SK-N-SH treated with all-trans-retinoic acid at 6 μM for 48 hours (cell line): ENCODE data around the gene LCE2A.

Source experiments
- ATAC-seq: fragments of 200-7000 bp; cut with Tn5 transposase; 3 replicates; pipeline ENCODE4 v1.9.1; 2020; ENCODE audit warnings: mild to moderate bottlenecking, moderate library complexity
- ARNTL ChIP-seq: fragments of 450-650 bp; formaldehyde crosslinking; IDR thresholded peaks from 2 replicates; pipeline ENCODE4 v1.5.0; 2020; ENCODE audit warnings: low read depth, mild to moderate bottlenecking, moderate library complexity, borderline replicate concordance
- BACH2 ChIP-seq: fragments of 250-450 bp; sonication (Bioruptor Pico); IDR thresholded peaks from 2 replicates; pipeline ENCODE4 v1.9.0; 2021; ENCODE audit warnings: mild to moderate bottlenecking, borderline replicate concordance
- CSDC2 ChIP-seq: fragments of 250-450 bp; sonication (Bioruptor Pico); IDR thresholded peaks from 2 replicates; pipeline ENCODE4 v1.5.0; 2020; ENCODE audit warnings: mild to moderate bottlenecking, moderate library complexity
- ESRRG ChIP-seq: fragments of 250-450 bp; sonication (Bioruptor Pico); IDR thresholded peaks from 2 replicates; pipeline ENCODE4 v1.6.1; 2021; ENCODE audit warnings: mild to moderate bottlenecking
- GLIS3 ChIP-seq: fragments of 250-450 bp; sonication (Bioruptor Pico); IDR thresholded peaks from 2 replicates; pipeline ENCODE4 v1.5.0; 2020; ENCODE audit warnings: mild to moderate bottlenecking, moderate library complexity
- ISL1 ChIP-seq: fragments of 250-450 bp; sonication (Bioruptor Pico); IDR thresholded peaks from 2 replicates; pipeline ENCODE4 v2.1.2; 2022; ENCODE audit warnings: mild to moderate bottlenecking, moderate library complexity
- OSR1 ChIP-seq: fragments of 250-450 bp; sonication (Bioruptor Pico); IDR thresholded peaks from 2 replicates; pipeline ENCODE4 v1.8.0; 2022; ENCODE audit warnings: moderate library complexity, mild to moderate bottlenecking, inconsistent platforms
- POU6F1 ChIP-seq: fragments of 250-450 bp; sonication (Bioruptor Pico); IDR thresholded peaks from 2 replicates; pipeline ENCODE4 v1.8.0; 2021; ENCODE audit warnings: low read depth, mild to moderate bottlenecking, moderate library complexity, borderline replicate concordance
- PPARA ChIP-seq: fragments of 250-450 bp; sonication (Bioruptor Pico); IDR thresholded peaks from 2 replicates; pipeline ENCODE4 v1.5.0; 2020; ENCODE audit warnings: mild to moderate bottlenecking, borderline replicate concordance
- RARB ChIP-seq: fragments of 250-450 bp; sonication (Bioruptor Pico); IDR thresholded peaks from 2 replicates; pipeline ENCODE4 v1.8.0; 2021; ENCODE audit warnings: mild to moderate bottlenecking, moderate library complexity
- SNAI2 ChIP-seq: fragments of 250-450 bp; sonication (Bioruptor Pico); IDR thresholded peaks from 2 replicates; pipeline ENCODE4 v1.5.0; 2020; ENCODE audit warnings: mild to moderate bottlenecking, moderate library complexity
- TCF4 ChIP-seq: fragments of 250-450 bp; sonication (Bioruptor Pico); IDR thresholded peaks from 2 replicates; pipeline ENCODE4 v1.8.0; 2021; ENCODE audit warnings: mild to moderate bottlenecking, moderate library complexity, borderline replicate concordance
- TOX ChIP-seq: fragments of 250-450 bp; sonication (Bioruptor Pico); IDR thresholded peaks from 2 replicates; pipeline ENCODE4 v1.8.0; 2021; ENCODE audit warnings: mild to moderate bottlenecking, moderate library complexity, borderline replicate concordance
- TSHZ2 ChIP-seq: fragments of 250-450 bp; sonication (Bioruptor Pico); IDR thresholded peaks from 2 replicates; pipeline ENCODE4 v1.5.0; 2020; ENCODE audit warnings: mild to moderate bottlenecking, moderate library complexity
- ZFP3 ChIP-seq: fragments of 250-450 bp; sonication (Bioruptor Pico); IDR thresholded peaks from 2 replicates; pipeline ENCODE4 v1.5.0; 2020; ENCODE audit warnings: mild to moderate bottlenecking, moderate library complexity
- ZFP30 ChIP-seq: fragments of 450-650 bp; formaldehyde crosslinking; IDR thresholded peaks from 2 replicates; pipeline ENCODE4 v1.5.0; 2022; ENCODE audit warnings: mild to moderate bottlenecking, moderate library complexity
- ZNF565 ChIP-seq: fragments of 450-650 bp; formaldehyde crosslinking; conservative IDR thresholded peaks from 2 replicates; pipeline ENCODE4 v1.5.0; 2020; ENCODE audit warnings: low read depth, mild to moderate bottlenecking, moderate library complexity
- ZNF70 ChIP-seq: fragments of 450-650 bp; formaldehyde crosslinking; IDR thresholded peaks from 2 replicates; pipeline ENCODE4 v1.5.0; 2020; ENCODE audit warnings: mild to moderate bottlenecking, moderate library complexity
- ZNF8 ChIP-seq: fragments of 450-650 bp; formaldehyde crosslinking; IDR thresholded peaks from 2 replicates; pipeline ENCODE4 v1.5.0; 2020; ENCODE audit warnings: mild to moderate bottlenecking, moderate library complexity
- TF ChIP-seq, protein P1 (sequence below): fragments of 250-450 bp; sonication (Bioruptor Pico); IDR thresholded peaks from 2 replicates; pipeline ENCODE4 v1.8.0; 2020; ENCODE audit warnings: mild to moderate bottlenecking, moderate library complexity, borderline replicate concordance
- TF ChIP-seq, protein P2 (sequence below): fragments of 250-450 bp; sonication (Bioruptor Pico); IDR thresholded peaks from 2 replicates; pipeline ENCODE4 v1.5.1; 2021; ENCODE audit warnings: mild to moderate bottlenecking, moderate library complexity

The LCE2A gene

GRCh38 chr1:152741656-152742055, 43.5 kb downstream of the LCE2A start:
- ATAC-seq = no peak
- TF ChIP-seq, protein P1, sequence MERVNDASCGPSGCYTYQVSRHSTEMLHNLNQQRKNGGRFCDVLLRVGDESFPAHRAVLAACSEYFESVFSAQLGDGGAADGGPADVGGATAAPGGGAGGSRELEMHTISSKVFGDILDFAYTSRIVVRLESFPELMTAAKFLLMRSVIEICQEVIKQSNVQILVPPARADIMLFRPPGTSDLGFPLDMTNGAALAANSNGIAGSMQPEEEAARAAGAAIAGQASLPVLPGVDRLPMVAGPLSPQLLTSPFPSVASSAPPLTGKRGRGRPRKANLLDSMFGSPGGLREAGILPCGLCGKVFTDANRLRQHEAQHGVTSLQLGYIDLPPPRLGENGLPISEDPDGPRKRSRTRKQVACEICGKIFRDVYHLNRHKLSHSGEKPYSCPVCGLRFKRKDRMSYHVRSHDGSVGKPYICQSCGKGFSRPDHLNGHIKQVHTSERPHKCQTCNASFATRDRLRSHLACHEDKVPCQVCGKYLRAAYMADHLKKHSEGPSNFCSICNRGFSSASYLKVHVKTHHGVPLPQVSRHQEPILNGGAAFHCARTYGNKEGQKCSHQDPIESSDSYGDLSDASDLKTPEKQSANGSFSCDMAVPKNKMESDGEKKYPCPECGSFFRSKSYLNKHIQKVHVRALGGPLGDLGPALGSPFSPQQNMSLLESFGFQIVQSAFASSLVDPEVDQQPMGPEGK (CRISPR knock-in tag) = no peak
- TF ChIP-seq RARB (CRISPR knock-in tag) (no peak), TCF4 (CRISPR knock-in tag) (no peak), GLIS3 (no peak), PPARA (no peak), ZNF8 (CRISPR knock-in tag) (no peak), ZNF70 (CRISPR knock-in tag) (no peak), BACH2 (no peak), TSHZ2 (CRISPR knock-in tag) (no peak), ZNF565 (no peak)
- TF ChIP-seq, all 23 proteins: peak for 0

- TF ChIP-seq PPARA = no peak
- TF ChIP-seq OSR1 (CRISPR knock-in tag) = no peak
- TF ChIP-seq ZFP3 (CRISPR knock-in tag) = no peak
- TF ChIP-seq BACH2 = no peak
- no peak for TF ChIP-seq TOX (CRISPR knock-in tag)
- no peak for TF ChIP-seq ZNF565
- no peak for TF ChIP-seq ISL1 (CRISPR knock-in tag)
- no peak for TF ChIP-seq CSDC2 (CRISPR knock-in tag)
- no peak for TF ChIP-seq SNAI2 (CRISPR knock-in tag)
- no peak for TF ChIP-seq POU6F1
- no peak for ATAC-seq
These were observed 45.4 kb downstream of the LCE2A start for GRCh38 chr1:152743371-152744145.

- peak; percentile 64 for ATAC-seq
- TF ChIP-seq ZNF8 (CRISPR knock-in tag) = no peak
- no peak for TF ChIP-seq GLIS3
- TF ChIP-seq TCF4 (CRISPR knock-in tag) = no peak
- no peak for TF ChIP-seq OSR1 (CRISPR knock-in tag)
These were observed 47.2 kb downstream of the LCE2A start for GRCh38 chr1:152745289-152745704.

- TF ChIP-seq ZNF8 (CRISPR knock-in tag) = no peak
- no peak for TF ChIP-seq ZFP30 (CRISPR knock-in tag)
- no peak for TF ChIP-seq TOX (CRISPR knock-in tag)
- no peak for TF ChIP-seq CSDC2 (CRISPR knock-in tag)
- TF ChIP-seq TCF4 (CRISPR knock-in tag) = no peak
- TF ChIP-seq PPARA = no peak
- TF ChIP-seq POU6F1 = no peak
- TF ChIP-seq ZFP3 (CRISPR knock-in tag) = no peak
- TF ChIP-seq ZNF70 (CRISPR knock-in tag) = no peak
- TF ChIP-seq ARNTL (CRISPR knock-in tag) = no peak
- no peak for TF ChIP-seq ESRRG
- TF ChIP-seq, protein P2, sequence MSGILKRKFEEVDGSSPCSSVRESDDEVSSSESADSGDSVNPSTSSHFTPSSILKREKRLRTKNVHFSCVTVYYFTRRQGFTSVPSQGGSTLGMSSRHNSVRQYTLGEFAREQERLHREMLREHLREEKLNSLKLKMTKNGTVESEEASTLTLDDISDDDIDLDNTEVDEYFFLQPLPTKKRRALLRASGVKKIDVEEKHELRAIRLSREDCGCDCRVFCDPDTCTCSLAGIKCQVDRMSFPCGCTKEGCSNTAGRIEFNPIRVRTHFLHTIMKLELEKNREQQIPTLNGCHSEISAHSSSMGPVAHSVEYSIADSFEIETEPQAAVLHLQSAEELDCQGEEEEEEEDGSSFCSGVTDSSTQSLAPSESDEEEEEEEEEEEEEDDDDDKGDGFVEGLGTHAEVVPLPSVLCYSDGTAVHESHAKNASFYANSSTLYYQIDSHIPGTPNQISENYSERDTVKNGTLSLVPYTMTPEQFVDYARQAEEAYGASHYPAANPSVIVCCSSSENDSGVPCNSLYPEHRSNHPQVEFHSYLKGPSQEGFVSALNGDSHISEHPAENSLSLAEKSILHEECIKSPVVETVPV = no peak
- no peak for TF ChIP-seq ISL1 (CRISPR knock-in tag)
- no peak for TF ChIP-seq GLIS3
- TF ChIP-seq RARB (CRISPR knock-in tag) = no peak
- no peak for ATAC-seq
These were observed 47.8 kb downstream of the LCE2A start for GRCh38 chr1:152745765-152746444.
